Suprapubic skin (tissue), 4 donors: ENCODE data around the gene MOCS1. TPM values are rescaled to one million over a fixed set of nuclear protein-coding genes. Genes with fewer than 3 reads are reported as not detected.

Experiments
- DNase-seq, 2 donors: peaks; one replicate each; pipeline ENCODE4 v3.0.0-alpha.2; 2019; ENCODE audit warnings: low spot score in 2 of 2
- H3K27ac ChIP-seq: fragments of 200-600 bp; sonication (generic); one replicate; pipeline ENCODE4 v1.5.1; 2019
- H3K27me3 ChIP-seq: fragments of 200-600 bp; sonication (generic); one replicate; pipeline ENCODE4 v1.5.1; 2019
- H3K36me3 ChIP-seq: fragments of 200-600 bp; sonication (generic); one replicate; pipeline ENCODE4 v1.5.1; 2019
- H3K4me1 ChIP-seq: fragments of 200-600 bp; sonication (generic); one replicate; pipeline ENCODE4 v1.5.1; 2019
- H3K4me3 ChIP-seq: fragments of 200-600 bp; sonication (generic); one replicate; pipeline ENCODE4 v1.5.1; 2019; ENCODE audit warnings: mild to moderate bottlenecking
- H3K9me3 ChIP-seq: fragments of 200-600 bp; sonication (generic); one replicate; pipeline ENCODE4 v1.5.1; 2019
- EP300 ChIP-seq: sonication (generic); formaldehyde crosslinking; IDR thresholded peaks from one replicate; pipeline ENCODE4 v1.6.1; 2017; ENCODE audit warnings: antibody characterized with exemption
- POLR2A ChIP-seq, 2 donors: fragments of 450-650 bp; IDR thresholded peaks; one replicate each; pipeline ENCODE4 v1.6.1; 2017; ENCODE audit warnings: antibody characterized with exemption in 2 of 2, mild to moderate bottlenecking in 2 of 2, moderate library complexity in 2 of 2
- POLR2AphosphoS5 ChIP-seq, 3 donors: sonication (generic); formaldehyde crosslinking; IDR thresholded peaks; one replicate each; pipeline ENCODE4 v1.6.1; 2017; ENCODE audit warnings: antibody characterized with exemption in 3 of 3
- WGBS: methylation state at CpG from one replicate; pipeline ENCODE4 v1.1.5; 2018; 5-methylcytosine and 5-hydroxymethylcytosine counted together
- total RNA-seq, 4 donors: library from RNA; depleted of rRNA; stranded (reverse); fragments of >200 nt; gene quantifications; one replicate each; pipeline ENCODE4 v1.1.0, GENCODE V29; 2016
- TF ChIP-seq, protein P1 (sequence below), 2 donors: fragments of 200-600 bp in 1 of 2; fragments of 450-650 bp in 1 of 2; sonication (generic) in 1 of 2; IDR thresholded peaks; one replicate each; pipeline ENCODE4 v1.5.1; 2016 to 2019; ENCODE audit warnings: antibody characterized with exemption in 2 of 2, mild to moderate bottlenecking in 1 of 2, moderate library complexity in 1 of 2

MOCS1 gene
- total RNA-seq, 4 donors from 2014 or later: 4.2 to 13.8 (median 10.2) TPM

DNA sequence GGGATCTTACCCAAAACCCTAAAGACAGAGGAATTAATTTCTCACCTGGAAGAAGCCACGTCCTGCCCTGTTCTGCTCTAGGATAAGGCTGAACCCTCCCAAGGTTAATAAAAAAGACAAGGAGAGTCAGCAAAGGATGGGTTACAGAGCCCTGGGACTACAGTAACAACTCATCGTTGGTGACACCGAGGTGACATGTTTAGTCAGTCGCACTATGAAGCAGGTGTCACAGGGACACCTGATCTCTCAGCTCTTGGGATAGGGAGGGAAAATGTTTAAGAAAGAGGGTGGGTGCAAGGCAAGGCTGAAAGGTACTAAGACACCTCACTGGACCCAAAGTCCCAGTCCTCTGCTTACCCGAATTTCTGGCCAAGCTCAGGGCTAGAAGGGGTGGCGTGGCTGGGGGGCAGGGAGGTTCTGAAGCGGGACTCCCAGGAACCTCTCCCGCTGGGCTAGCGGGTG, 562 bp downstream of the MOCS1 start:
- no peaks in the 10 kb centered on the region for H3K27me3 ChIP-seq
- H3K4me1 ChIP-seq: peaks cover 26% of the 10 kb centered on the region
- no peaks in the 10 kb centered on the region for H3K36me3 ChIP-seq
- DNase-seq: no peak
- peak overlapping the region; percentile 81 for H3K27ac ChIP-seq
- WGBS: 18% methylated on average over 9 of the region's 9 CpGs
- TF ChIP-seq POLR2A (IDR thresholded peaks at IDR 0.05) (no peak), POLR2AphosphoS5 (IDR thresholded peaks at IDR 0.05) (no peak), EP300 (no peak)
- TF ChIP-seq, protein P1, sequence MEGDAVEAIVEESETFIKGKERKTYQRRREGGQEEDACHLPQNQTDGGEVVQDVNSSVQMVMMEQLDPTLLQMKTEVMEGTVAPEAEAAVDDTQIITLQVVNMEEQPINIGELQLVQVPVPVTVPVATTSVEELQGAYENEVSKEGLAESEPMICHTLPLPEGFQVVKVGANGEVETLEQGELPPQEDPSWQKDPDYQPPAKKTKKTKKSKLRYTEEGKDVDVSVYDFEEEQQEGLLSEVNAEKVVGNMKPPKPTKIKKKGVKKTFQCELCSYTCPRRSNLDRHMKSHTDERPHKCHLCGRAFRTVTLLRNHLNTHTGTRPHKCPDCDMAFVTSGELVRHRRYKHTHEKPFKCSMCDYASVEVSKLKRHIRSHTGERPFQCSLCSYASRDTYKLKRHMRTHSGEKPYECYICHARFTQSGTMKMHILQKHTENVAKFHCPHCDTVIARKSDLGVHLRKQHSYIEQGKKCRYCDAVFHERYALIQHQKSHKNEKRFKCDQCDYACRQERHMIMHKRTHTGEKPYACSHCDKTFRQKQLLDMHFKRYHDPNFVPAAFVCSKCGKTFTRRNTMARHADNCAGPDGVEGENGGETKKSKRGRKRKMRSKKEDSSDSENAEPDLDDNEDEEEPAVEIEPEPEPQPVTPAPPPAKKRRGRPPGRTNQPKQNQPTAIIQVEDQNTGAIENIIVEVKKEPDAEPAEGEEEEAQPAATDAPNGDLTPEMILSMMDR (IDR thresholded peaks at IDR 0.05): no peak
- H3K4me3 ChIP-seq: peak overlapping the region; percentile 73
- H3K9me3 ChIP-seq: no peaks in the 10 kb centered on the region

DNA sequence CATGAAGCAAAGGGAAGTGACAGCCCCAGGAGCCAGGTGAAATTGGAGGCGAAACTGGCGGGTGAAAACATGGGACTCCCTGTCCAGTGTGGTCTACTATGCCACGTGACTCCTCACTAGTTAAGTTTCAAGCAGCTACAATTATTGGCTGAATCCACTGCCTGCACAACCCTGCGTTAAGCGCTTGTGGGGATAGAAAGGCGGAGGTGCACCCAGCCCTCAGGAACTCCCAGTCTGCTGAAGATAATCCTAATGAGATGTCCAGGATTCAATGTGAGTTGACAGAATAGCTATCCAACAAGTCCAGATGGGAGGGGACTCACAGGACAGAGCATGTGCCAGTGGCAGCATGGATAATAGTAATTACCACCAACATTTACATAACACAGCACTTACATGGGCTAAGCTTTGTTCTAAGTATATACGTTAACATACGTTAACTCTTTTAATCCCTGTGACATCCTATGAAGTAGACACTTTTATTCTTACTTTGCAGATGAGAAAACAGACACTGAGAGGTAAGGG, 1.8 kb downstream of the MOCS1 start:
- no peak for TF ChIP-seq POLR2AphosphoS5 (IDR thresholded peaks at IDR 0.05)
- TF ChIP-seq, protein P1 (IDR thresholded peaks at IDR 0.05): no peak
- no peak for TF ChIP-seq EP300
- Histone ChIP-seq H3K27ac (no peak overlapping the region), H3K4me3 (peak overlapping the region; percentile 73), H3K27me3 (no peaks in the 10 kb centered on the region), H3K9me3 (no peaks in the 10 kb centered on the region), H3K4me1 (peaks cover 26% of the 10 kb centered on the region), H3K36me3 (no peaks in the 10 kb centered on the region)
- whole genome bisulfite sequencing: 79% methylated on average over 8 of the region's 8 CpGs
- no peak for DNase-seq

DNA sequence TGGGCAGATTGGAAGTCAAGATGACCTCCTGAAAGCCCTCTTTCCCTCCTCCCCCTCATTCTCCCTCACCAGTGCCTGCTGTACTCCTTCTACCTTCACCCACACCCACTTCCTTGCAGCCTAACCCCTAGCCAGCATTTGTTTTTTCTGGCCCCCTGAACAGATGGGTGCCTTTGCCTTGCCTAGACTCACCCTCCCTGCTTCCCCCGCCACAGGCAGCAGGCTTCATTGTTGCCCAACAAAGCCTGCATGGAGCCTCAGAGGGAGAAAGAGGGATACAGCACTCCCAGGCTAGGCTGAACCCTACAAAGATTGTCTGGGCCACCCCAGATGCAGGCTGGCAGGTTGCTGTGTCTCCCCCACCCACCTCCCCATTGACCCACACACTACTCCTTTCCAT, 2.7 kb downstream of the MOCS1 start:
- Histone ChIP-seq H3K4me1 (peaks cover 33% of the 10 kb centered on the region), H3K27ac (no peak overlapping the region), H3K36me3 (no peaks in the 10 kb centered on the region), H3K27me3 (no peaks in the 10 kb centered on the region), H3K4me3 (peak overlapping the region; percentile 73), H3K9me3 (no peaks in the 10 kb centered on the region)
- TF ChIP-seq POLR2AphosphoS5 (IDR thresholded peaks at IDR 0.05) (no peak), POLR2A (IDR thresholded peaks at IDR 0.05) (no peak), EP300 (no peak)
- TF ChIP-seq, protein P1 (IDR thresholded peaks at IDR 0.05): no peak
- WGBS: 84% methylated on average over 1 of the region's 1 CpG
- DNase-seq: no peak

DNA sequence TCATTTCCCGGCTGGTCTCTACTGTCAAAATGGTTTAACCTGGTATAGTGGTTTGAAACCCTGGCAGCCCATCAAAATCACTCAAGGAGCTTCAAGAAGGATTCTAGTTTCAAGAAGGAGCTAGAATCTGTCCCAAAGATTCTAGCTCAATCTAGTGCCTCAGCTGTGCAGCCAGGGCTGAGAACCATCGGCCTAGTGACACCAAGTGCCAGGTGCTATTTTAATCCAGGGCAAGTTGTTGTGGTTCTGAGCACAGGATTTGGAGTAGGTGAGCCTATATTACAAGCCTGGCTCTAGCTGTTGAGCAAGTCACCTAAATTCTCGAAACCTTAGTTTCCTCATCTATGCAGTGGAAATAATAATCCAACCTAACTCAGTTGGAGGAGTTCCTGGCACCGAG, 3.7 kb downstream of the MOCS1 start:
- H3K4me3 ChIP-seq: no peak overlapping the region

DNA sequence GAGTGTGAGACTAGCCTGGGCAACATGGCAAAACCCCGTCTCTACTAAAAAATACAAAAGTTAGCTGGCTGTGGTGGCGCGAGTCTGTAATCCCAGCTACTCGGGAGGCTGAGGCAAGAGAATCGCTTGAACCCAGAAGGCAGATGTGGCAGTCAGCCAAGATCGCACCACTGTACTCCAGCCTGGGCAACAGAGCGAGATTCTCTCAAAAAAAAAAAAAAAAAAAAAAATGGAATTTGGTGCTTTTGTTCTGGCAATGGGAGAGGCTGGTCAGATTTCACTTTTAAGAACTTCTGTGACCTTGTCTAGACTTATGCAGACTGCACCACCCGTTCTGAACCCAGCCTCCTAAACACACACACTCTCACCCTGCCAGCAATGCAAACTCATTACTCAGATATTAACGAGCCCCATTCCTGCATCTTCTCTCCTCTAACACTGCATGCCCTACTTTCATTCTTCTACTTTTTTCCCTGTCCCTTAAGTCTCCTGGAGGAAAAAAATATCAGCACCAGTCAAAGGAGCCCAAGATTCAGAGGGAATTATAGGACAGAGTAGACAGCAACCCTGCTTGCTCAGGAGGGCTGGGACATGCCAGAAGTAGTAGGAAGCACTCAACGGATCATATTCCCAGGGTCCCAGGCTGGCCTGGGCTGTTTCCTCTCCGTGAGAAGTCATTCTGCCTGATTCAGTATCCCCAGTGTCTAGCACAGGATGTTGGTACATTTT, 4.4 kb downstream of the MOCS1 start:
- H3K9me3 ChIP-seq: no peaks in the 10 kb centered on the region
- DNase-seq: no peak
- H3K27ac ChIP-seq: no peak overlapping the region
- no peaks in the 10 kb centered on the region for H3K27me3 ChIP-seq
- H3K4me3 ChIP-seq: no peak overlapping the region
- peaks cover 9% of the 10 kb centered on the region for H3K36me3 ChIP-seq
- 68% methylated on average over 11 of the region's 11 CpGs for WGBS
- H3K4me1 ChIP-seq: peaks cover 34% of the 10 kb centered on the region
- TF ChIP-seq POLR2AphosphoS5 (IDR thresholded peaks at IDR 0.05) (no peak), EP300 (no peak), POLR2A (IDR thresholded peaks at IDR 0.05) (no peak)
- TF ChIP-seq, protein P1 (IDR thresholded peaks at IDR 0.05): no peak

More for the DNA sequence above, 3.7 kb downstream of the MOCS1 start:
- Histone ChIP-seq H3K27me3 (no peaks in the 10 kb centered on the region), H3K27ac (no peak overlapping the region), H3K9me3 (no peaks in the 10 kb centered on the region), H3K4me1 (peaks cover 34% of the 10 kb centered on the region), H3K36me3 (peaks cover 3% of the 10 kb centered on the region)
- DNase-seq: no peak
- TF ChIP-seq POLR2A (IDR thresholded peaks at IDR 0.05): no peak
- TF ChIP-seq, protein P1 (IDR thresholded peaks at IDR 0.05): no peak
- TF ChIP-seq POLR2AphosphoS5 (IDR thresholded peaks at IDR 0.05): no peak
- TF ChIP-seq EP300: no peak
- 84% methylated on average over 3 of the region's 4 CpGs for WGBS
